WTC11 (cell line): ENCODE measurements around the gene MAP4K3. TPM values are rescaled to one million over a fixed set of nuclear protein-coding genes. Genes with fewer than 3 reads are reported as not detected.
A peak's percentile ranks its signal among the peaks of the same experiment; 100 is the strongest.

Source experiments
- ATAC-seq: fragments of 200-7000 bp; cut with Tn5 transposase; 2 replicates; pipeline ENCODE4 v1.10.0; 2021; ENCODE audit warnings: mild to moderate bottlenecking, moderate library complexity
- CTCF ChIA-PET: fragments of 300-600 bp; sonication (Branson Sonifier 250); formaldehyde crosslinking; loops from one replicate; lab custom pipeline; 2021; ENCODE audit warnings: antibody characterized with exemption; lab: Charles Lee
- POLR2A ChIA-PET: fragments of 350-600 bp; sonication (Branson Sonifier 250); formaldehyde crosslinking; loops from one replicate; lab custom pipeline; 2021; ENCODE audit warnings: antibody characterized with exemption; lab: Charles Lee
- DNase-seq: peaks from one replicate; pipeline ENCODE4 v3.0.0; 2021; ENCODE audit warnings: low spot score
- H3K27ac Mint-ChIP-seq: 2 replicates; pipeline ENCODE4 v1.8.0; 2021; ENCODE audit warnings: mixed read lengths
- H3K27me3 Mint-ChIP-seq: 2 replicates; pipeline ENCODE4 v1.8.0; 2021; ENCODE audit warnings: low read depth, mild to moderate bottlenecking, moderate library complexity, mixed read lengths
- H3K36me3 Mint-ChIP-seq: 2 replicates; pipeline ENCODE4 v1.8.0; 2021; ENCODE audit warnings: mixed read lengths
- H3K4me1 Mint-ChIP-seq: 2 replicates; pipeline ENCODE4 v1.8.0; 2022; ENCODE audit warnings: mixed read lengths
- H3K4me3 Mint-ChIP-seq: 2 replicates; pipeline ENCODE4 v1.8.0; 2021; ENCODE audit warnings: mild to moderate bottlenecking, moderate library complexity, mixed read lengths
- H3K9me3 Mint-ChIP-seq: 2 replicates; pipeline ENCODE4 v1.8.0; 2021; ENCODE audit warnings: mixed read lengths
- IRF2 ChIP-seq: sonication (generic); formaldehyde crosslinking; IDR thresholded peaks from 2 replicates; pipeline ENCODE4 v1.8.0; 2022; ENCODE audit warnings: low read depth, missing genetic modification reagents, borderline replicate concordance
- JAZF1 ChIP-seq: fragments of 250-450 bp; sonication (Bioruptor Pico); IDR thresholded peaks from 2 replicates; pipeline ENCODE4 v1.9.0; 2021; ENCODE audit warnings: moderate library complexity, mild to moderate bottlenecking, inconsistent platforms
- MYBL2 ChIP-seq: sonication (generic); formaldehyde crosslinking; IDR thresholded peaks from 2 replicates; pipeline ENCODE4 v1.8.1; 2023; ENCODE audit warnings: mild to moderate bottlenecking, moderate library complexity, missing genetic modification reagents
- NFYB ChIP-seq: sonication (generic); formaldehyde crosslinking; conservative IDR thresholded peaks from 2 replicates; pipeline ENCODE4 v1.8.0; 2022; ENCODE audit warnings: low read depth, missing genetic modification reagents
- RELA ChIP-seq: sonication (generic); formaldehyde crosslinking; IDR thresholded peaks from 2 replicates; pipeline ENCODE4 v1.8.1; 2022; ENCODE audit warnings: missing genetic modification reagents, mild to moderate bottlenecking, borderline replicate concordance
- TP53 ChIP-seq: sonication (generic); formaldehyde crosslinking; IDR thresholded peaks from 2 replicates; pipeline ENCODE4 v1.8.1; 2023; ENCODE audit warnings: mild to moderate bottlenecking, missing genetic modification reagents
- ZBTB21 ChIP-seq: sonication (generic); formaldehyde crosslinking; IDR thresholded peaks from 2 replicates; pipeline ENCODE4 v1.8.1; 2023; ENCODE audit warnings: mild to moderate bottlenecking, missing genetic modification reagents, borderline replicate concordance
- ZNF416 ChIP-seq: fragments of 250-450 bp; sonication (Bioruptor Pico); IDR thresholded peaks from 2 replicates; pipeline ENCODE4 v1.9.0; 2021; ENCODE audit warnings: mild to moderate bottlenecking, inconsistent platforms
- total RNA-seq: library from RNA; stranded (reverse); gene quantifications from 3 replicates; pipeline ENCODE4 v1.2.3, GENCODE V29; 2021
- TF ChIP-seq, protein P1 (sequence below): sonication (generic); formaldehyde crosslinking; conservative IDR thresholded peaks from 2 replicates; pipeline ENCODE4 v1.8.1; 2022; ENCODE audit warnings: mild to moderate bottlenecking, missing genetic modification reagents
- TF ChIP-seq, protein P2 (sequence below): sonication (generic); formaldehyde crosslinking; IDR thresholded peaks from 2 replicates; pipeline ENCODE4 v1.8.1; 2022; ENCODE audit warnings: mild to moderate bottlenecking, missing genetic modification reagents, moderate library complexity, borderline replicate concordance
- TF ChIP-seq, protein P3 (sequence below): sonication (generic); formaldehyde crosslinking; IDR thresholded peaks from 2 replicates; pipeline ENCODE4 v1.8.1; 2023; ENCODE audit warnings: mild to moderate bottlenecking, missing genetic modification reagents, borderline replicate concordance
- TF ChIP-seq, protein P4 (sequence below): fragments of 250-450 bp; sonication (Bioruptor Pico); IDR thresholded peaks from 2 replicates; pipeline ENCODE4 v1.9.0; 2021; ENCODE audit warnings: moderate library complexity, mild to moderate bottlenecking, inconsistent platforms, borderline replicate concordance
- TF ChIP-seq, protein P5 (sequence below): sonication (generic); formaldehyde crosslinking; IDR thresholded peaks from 2 replicates; pipeline ENCODE4 v1.8.1; 2022; ENCODE audit warnings: low read depth, missing genetic modification reagents, borderline replicate concordance
- TF ChIP-seq, protein P6 (sequence below): sonication (generic); formaldehyde crosslinking; IDR thresholded peaks from 2 replicates; pipeline ENCODE4 v1.8.1; 2022; ENCODE audit warnings: mild to moderate bottlenecking, moderate library complexity, missing genetic modification reagents
- TF ChIP-seq, protein P7 (sequence below): sonication (generic); formaldehyde crosslinking; IDR thresholded peaks from 2 replicates; pipeline ENCODE4 v1.8.0; 2023; ENCODE audit warnings: mild to moderate bottlenecking, missing genetic modification reagents

MAP4K3 gene
- total RNA-seq, 1 experiment from 2014 or later = 73.2 TPM

DNA sequence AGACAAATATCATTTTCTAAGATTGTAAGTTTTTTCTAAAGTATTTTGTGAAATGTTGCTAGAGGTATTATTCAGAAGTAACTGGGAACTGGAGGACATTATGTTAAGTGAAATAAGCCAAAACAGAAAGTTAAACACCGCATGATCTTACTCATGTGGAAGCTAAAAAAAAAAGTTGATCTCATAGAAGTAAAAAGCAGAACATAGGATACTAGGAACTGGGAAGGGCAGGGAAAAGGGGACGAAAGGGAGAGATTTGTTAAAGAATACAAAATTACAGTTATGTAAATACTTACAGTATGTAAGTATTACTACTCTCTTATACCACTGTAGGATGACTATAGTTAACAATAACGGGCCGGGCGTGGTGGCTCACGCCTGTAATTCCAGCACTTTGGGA is 146.7 kb downstream of the MAP4K3 start:
- H3K4me3 Mint-ChIP-seq = no peak overlapping the region
- no peaks in the 10 kb centered on the region for H3K27me3 Mint-ChIP-seq
- peak overlapping the region; percentile 69; the same call in 1 of the 2 replicates for H3K27ac Mint-ChIP-seq
- TF ChIP-seq ZBTB21 (CRISPR knock-in tag) = no peak
- no peak for TF ChIP-seq MYBL2
- TF ChIP-seq ZNF416 (CRISPR knock-in tag) = no peak
- TF ChIP-seq, protein P1, sequence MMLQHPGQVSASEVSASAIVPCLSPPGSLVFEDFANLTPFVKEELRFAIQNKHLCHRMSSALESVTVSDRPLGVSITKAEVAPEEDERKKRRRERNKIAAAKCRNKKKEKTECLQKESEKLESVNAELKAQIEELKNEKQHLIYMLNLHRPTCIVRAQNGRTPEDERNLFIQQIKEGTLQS (CRISPR knock-in tag) = no peak
- TF ChIP-seq, protein P2, sequence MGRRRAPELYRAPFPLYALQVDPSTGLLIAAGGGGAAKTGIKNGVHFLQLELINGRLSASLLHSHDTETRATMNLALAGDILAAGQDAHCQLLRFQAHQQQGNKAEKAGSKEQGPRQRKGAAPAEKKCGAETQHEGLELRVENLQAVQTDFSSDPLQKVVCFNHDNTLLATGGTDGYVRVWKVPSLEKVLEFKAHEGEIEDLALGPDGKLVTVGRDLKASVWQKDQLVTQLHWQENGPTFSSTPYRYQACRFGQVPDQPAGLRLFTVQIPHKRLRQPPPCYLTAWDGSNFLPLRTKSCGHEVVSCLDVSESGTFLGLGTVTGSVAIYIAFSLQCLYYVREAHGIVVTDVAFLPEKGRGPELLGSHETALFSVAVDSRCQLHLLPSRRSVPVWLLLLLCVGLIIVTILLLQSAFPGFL = no peak
- TF ChIP-seq, protein P3, sequence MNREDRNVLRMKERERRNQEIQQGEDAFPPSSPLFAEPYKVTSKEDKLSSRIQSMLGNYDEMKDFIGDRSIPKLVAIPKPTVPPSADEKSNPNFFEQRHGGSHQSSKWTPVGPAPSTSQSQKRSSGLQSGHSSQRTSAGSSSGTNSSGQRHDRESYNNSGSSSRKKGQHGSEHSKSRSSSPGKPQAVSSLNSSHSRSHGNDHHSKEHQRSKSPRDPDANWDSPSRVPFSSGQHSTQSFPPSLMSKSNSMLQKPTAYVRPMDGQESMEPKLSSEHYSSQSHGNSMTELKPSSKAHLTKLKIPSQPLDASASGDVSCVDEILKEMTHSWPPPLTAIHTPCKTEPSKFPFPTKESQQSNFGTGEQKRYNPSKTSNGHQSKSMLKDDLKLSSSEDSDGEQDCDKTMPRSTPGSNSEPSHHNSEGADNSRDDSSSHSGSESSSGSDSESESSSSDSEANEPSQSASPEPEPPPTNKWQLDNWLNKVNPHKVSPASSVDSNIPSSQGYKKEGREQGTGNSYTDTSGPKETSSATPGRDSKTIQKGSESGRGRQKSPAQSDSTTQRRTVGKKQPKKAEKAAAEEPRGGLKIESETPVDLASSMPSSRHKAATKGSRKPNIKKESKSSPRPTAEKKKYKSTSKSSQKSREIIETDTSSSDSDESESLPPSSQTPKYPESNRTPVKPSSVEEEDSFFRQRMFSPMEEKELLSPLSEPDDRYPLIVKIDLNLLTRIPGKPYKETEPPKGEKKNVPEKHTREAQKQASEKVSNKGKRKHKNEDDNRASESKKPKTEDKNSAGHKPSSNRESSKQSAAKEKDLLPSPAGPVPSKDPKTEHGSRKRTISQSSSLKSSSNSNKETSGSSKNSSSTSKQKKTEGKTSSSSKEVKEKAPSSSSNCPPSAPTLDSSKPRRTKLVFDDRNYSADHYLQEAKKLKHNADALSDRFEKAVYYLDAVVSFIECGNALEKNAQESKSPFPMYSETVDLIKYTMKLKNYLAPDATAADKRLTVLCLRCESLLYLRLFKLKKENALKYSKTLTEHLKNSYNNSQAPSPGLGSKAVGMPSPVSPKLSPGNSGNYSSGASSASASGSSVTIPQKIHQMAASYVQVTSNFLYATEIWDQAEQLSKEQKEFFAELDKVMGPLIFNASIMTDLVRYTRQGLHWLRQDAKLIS = no peak
- TF ChIP-seq TP53 (CRISPR knock-in tag) = no peak
- TF ChIP-seq IRF2 (CRISPR knock-in tag) = no peak
- TF ChIP-seq, protein P4, sequence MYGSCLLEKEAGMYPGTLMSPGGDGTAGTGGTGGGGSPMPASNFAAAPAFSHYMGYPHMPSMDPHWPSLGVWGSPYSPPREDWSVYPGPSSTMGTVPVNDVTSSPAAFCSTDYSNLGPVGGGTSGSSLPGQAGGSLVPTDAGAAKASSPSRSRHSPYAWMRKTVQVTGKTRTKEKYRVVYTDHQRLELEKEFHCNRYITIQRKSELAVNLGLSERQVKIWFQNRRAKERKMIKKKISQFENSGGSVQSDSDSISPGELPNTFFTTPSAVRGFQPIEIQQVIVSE (CRISPR knock-in tag) = no peak
- TF ChIP-seq, protein P5, sequence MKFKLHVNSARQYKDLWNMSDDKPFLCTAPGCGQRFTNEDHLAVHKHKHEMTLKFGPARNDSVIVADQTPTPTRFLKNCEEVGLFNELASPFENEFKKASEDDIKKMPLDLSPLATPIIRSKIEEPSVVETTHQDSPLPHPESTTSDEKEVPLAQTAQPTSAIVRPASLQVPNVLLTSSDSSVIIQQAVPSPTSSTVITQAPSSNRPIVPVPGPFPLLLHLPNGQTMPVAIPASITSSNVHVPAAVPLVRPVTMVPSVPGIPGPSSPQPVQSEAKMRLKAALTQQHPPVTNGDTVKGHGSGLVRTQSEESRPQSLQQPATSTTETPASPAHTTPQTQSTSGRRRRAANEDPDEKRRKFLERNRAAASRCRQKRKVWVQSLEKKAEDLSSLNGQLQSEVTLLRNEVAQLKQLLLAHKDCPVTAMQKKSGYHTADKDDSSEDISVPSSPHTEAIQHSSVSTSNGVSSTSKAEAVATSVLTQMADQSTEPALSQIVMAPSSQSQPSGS = no peak
- TF ChIP-seq RELA = no peak
- no peak for TF ChIP-seq NFYB (CRISPR knock-in tag)
- no peak for DNase-seq
- H3K9me3 Mint-ChIP-seq = no peaks in the 10 kb centered on the region
- ATAC-seq = no peak
- POLR2A ChIA-PET = no interaction called here
- CTCF ChIA-PET = no interaction called here
- no peaks in the 10 kb centered on the region for H3K4me1 Mint-ChIP-seq
- peaks cover 48% of the 10 kb centered on the region for H3K36me3 Mint-ChIP-seq

DNA sequence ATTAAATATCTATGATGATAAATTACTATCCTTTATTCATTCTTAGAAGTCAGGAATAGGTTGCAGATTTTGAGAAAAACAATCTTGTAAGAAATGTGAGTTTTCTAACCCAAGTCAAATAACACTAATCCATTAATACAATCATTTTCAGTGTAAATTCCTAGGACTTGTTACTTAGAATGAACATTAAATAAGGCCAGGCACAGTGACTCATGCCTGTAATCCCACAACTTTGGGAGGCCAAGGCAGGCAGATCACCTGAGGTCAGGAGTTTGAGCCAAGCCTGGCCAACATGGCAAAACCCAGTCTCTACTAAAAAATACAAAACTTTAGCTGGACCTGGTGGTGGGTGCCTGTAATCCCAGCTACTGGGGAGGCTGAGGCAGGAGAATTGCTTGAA is 147.5 kb downstream of the MAP4K3 start:
- TF ChIP-seq, protein P6, sequence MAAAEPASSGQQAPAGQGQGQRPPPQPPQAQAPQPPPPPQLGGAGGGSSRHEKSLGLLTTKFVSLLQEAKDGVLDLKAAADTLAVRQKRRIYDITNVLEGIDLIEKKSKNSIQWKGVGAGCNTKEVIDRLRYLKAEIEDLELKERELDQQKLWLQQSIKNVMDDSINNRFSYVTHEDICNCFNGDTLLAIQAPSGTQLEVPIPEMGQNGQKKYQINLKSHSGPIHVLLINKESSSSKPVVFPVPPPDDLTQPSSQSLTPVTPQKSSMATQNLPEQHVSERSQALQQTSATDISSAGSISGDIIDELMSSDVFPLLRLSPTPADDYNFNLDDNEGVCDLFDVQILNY (CRISPR knock-in tag) = no peak
- no peak for TF ChIP-seq JAZF1 (CRISPR knock-in tag)
- TF ChIP-seq, protein P7, sequence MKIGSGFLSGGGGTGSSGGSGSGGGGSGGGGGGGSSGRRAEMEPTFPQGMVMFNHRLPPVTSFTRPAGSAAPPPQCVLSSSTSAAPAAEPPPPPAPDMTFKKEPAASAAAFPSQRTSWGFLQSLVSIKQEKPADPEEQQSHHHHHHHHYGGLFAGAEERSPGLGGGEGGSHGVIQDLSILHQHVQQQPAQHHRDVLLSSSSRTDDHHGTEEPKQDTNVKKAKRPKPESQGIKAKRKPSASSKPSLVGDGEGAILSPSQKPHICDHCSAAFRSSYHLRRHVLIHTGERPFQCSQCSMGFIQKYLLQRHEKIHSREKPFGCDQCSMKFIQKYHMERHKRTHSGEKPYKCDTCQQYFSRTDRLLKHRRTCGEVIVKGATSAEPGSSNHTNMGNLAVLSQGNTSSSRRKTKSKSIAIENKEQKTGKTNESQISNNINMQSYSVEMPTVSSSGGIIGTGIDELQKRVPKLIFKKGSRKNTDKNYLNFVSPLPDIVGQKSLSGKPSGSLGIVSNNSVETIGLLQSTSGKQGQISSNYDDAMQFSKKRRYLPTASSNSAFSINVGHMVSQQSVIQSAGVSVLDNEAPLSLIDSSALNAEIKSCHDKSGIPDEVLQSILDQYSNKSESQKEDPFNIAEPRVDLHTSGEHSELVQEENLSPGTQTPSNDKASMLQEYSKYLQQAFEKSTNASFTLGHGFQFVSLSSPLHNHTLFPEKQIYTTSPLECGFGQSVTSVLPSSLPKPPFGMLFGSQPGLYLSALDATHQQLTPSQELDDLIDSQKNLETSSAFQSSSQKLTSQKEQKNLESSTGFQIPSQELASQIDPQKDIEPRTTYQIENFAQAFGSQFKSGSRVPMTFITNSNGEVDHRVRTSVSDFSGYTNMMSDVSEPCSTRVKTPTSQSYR (CRISPR knock-in tag) = no peak
- TF ChIP-seq, all 79 proteins: peak for 0
- Mint-ChIP-seq H3K27me3 (no peaks in the 10 kb centered on the region), H3K4me1 (no peaks in the 10 kb centered on the region), H3K27ac (no peak overlapping the region), H3K36me3 (peaks cover 48% of the 10 kb centered on the region), H3K9me3 (no peaks in the 10 kb centered on the region), H3K4me3 (no peak overlapping the region)
- POLR2A ChIA-PET = no interaction called here
- ATAC-seq (no peak), DNase-seq (no peak)
- CTCF ChIA-PET = no interaction called here
